Fibroblast of villous mesenchyme (primary cell): ENCODE results near the gene MS4A10. TPM values are rescaled to one million over a fixed set of nuclear protein-coding genes. Genes with fewer than 3 reads are reported as not detected.

Experiments
- DNase-seq: peaks from one replicate; pipeline ENCODE4 v3.0.0-alpha.2; 2010; ENCODE audit warnings: low read depth
- H3K4me3 ChIP-seq: 2 replicates; pipeline ENCODE4 v1.5.1; 2011; ENCODE audit warnings: low read depth, mild to moderate bottlenecking, low read length
- CTCF ChIP-seq: IDR thresholded peaks from 2 replicates; pipeline ENCODE4 v1.5.1; 2012; ENCODE audit warnings: low read depth, mild to moderate bottlenecking, low read length; ENCODE audit not compliant: insufficient read depth
- total RNA-seq: library from RNA; depleted of rRNA; stranded (reverse); fragments of >200 nt; gene quantifications from 2 replicates; pipeline ENCODE4 v1.2.3, GENCODE V29; 2012

Gene MS4A10
- total RNA-seq, 1 donor: not detected

- TF ChIP-seq CTCF: no peak
- DNase-seq: no peak
- no peak overlapping the region for H3K4me3 ChIP-seq
These were observed 1.2 kb upstream of the MS4A10 start for GRCh38 chr11:60783911-60784310.

GRCh38 chr11:60785806-60786361, 751 bp downstream of the MS4A10 start:
- TF ChIP-seq CTCF: no peak
- DNase-seq: no peak
- no peak overlapping the region for H3K4me3 ChIP-seq

GRCh38 chr11:60786811-60787567, 1.9 kb downstream of the MS4A10 start:
- TF ChIP-seq CTCF: no peak
- DNase-seq: peak; percentile 70
- H3K4me3 ChIP-seq: no peak overlapping the region

- no peak for TF ChIP-seq CTCF
- H3K4me3 ChIP-seq: no peak overlapping the region
- no peak for DNase-seq
These were observed 3.4 kb downstream of the MS4A10 start for GRCh38 chr11:60788401-60789125.

- no peak overlapping the region for H3K4me3 ChIP-seq
- TF ChIP-seq CTCF: no peak
- no peak for DNase-seq
These were observed 5.6 kb downstream of the MS4A10 start for GRCh38 chr11:60790726-60791125.

- no peak for DNase-seq
- no peak overlapping the region for H3K4me3 ChIP-seq
- no peak for TF ChIP-seq CTCF
These were observed 6.2 kb downstream of the MS4A10 start for GRCh38 chr11:60791153-60791933.
